A549 (cell line): ENCODE measurements around the gene STOML3.

ENCODE experiments used
- CEBPB ChIP-seq, 2 experiments: fragments of >200 bp in 1 of 2; sonication (Bioruptor Twin) in 1 of 2; formaldehyde crosslinking in 1 of 2; IDR thresholded peaks; 2 replicates each; pipeline ENCODE4 v1.6.1; 2012 to 2016
- EHF ChIP-seq: fragments of 250-450 bp; sonication (Bioruptor Pico); IDR thresholded peaks from 2 replicates; pipeline ENCODE4 v1.5.0; 2020; ENCODE audit warnings: mild to moderate bottlenecking
- EP300 ChIP-seq, 2 experiments: fragments of >200 bp; sonication (Bioruptor Twin); formaldehyde crosslinking; IDR thresholded peaks; 2 replicates in 1 of 2; 3 replicates in 1 of 2; pipeline ENCODE4 v1.6.1; 2016 to 2017
- GATA3 ChIP-seq: IDR thresholded peaks from 2 replicates; pipeline ENCODE4 v1.6.1; 2012; ENCODE audit warnings: borderline replicate concordance
- HDAC2 ChIP-seq: fragments of 200-600 bp; sonication (generic); IDR thresholded peaks from 2 replicates; pipeline ENCODE4 v1.6.1; 2016
- MYC ChIP-seq: IDR thresholded peaks from 2 replicates; pipeline ENCODE4 v1.6.1; 2012; ENCODE audit warnings: mild to moderate bottlenecking, inconsistent platforms, low read length, improper control_type of control experiment, borderline replicate concordance
- POLR2A ChIP-seq: IDR thresholded peaks from 2 replicates; pipeline ENCODE4 v1.6.1; 2012; ENCODE audit warnings: mild to moderate bottlenecking, low read length
- POLR2AphosphoS2 ChIP-seq: conservative IDR thresholded peaks from 2 replicates; pipeline ENCODE4 v1.6.1; 2012; ENCODE audit warnings: low read length, improper control_type of control experiment, inconsistent platforms
- RARB ChIP-seq: fragments of 250-450 bp; sonication (Bioruptor Pico); IDR thresholded peaks from 2 replicates; pipeline ENCODE4 v1.8.0; 2021; ENCODE audit warnings: mild to moderate bottlenecking, moderate library complexity
- SMC3 ChIP-seq: fragments of >200 bp; sonication (Bioruptor Twin); formaldehyde crosslinking; IDR thresholded peaks from 3 replicates; pipeline ENCODE4 v1.6.1; 2018; ENCODE audit warnings: inconsistent platforms
- ZFP36 ChIP-seq: fragments of 450-650 bp; IDR thresholded peaks from 2 replicates; pipeline ENCODE4 v1.6.1; 2014; ENCODE audit warnings: borderline replicate concordance; ENCODE audit not compliant: partially characterized antibody
- TF ChIP-seq, protein P1 (sequence below): fragments of 150-350 bp; IDR thresholded peaks from 2 replicates; pipeline ENCODE4 v1.6.1; 2014; ENCODE audit warnings: low read depth, mild to moderate bottlenecking, low read length
- TF ChIP-seq, protein P2 (sequence below): fragments of >200 bp; sonication (Bioruptor Twin); formaldehyde crosslinking; IDR thresholded peaks from 3 replicates; pipeline ENCODE4 v1.5.1; 2016
- TF ChIP-seq, protein P3 (sequence below): fragments of 200-600 bp; sonication (generic); IDR thresholded peaks from 2 replicates; pipeline ENCODE4 v1.6.1; 2016; ENCODE audit warnings: antibody characterized with exemption, mild to moderate bottlenecking, moderate library complexity

DNA sequence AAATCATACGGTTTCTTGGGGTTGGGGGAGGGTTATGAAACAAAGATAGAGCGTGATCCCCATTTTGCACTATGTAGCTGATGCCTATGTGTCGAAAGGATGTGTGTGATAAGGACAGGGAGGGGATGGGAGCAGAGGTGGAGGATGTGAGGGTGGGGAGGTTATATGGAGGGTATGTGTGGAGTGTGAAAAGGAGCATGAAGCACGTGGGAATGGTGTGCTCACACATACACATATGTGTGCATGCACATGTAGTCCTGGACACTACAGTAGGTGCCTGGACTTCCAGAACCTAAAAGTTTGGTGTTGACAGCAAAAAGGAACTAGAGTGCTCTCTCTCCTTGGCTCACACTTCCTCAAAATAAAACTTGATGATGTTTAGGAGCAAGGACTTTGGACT lies 25.4 kb downstream of the STOML3 start:
- TF ChIP-seq MYC (no peak), EP300 (IDR thresholded peaks at IDR 0.05) (no peak), RARB (CRISPR knock-in tag) (no peak), ZFP36 (no peak), EHF (CRISPR knock-in tag) (no peak), SMC3 (no peak), POLR2AphosphoS2 (no peak), GATA3 (no peak), POLR2A (no peak), CEBPB (IDR thresholded peaks at IDR 0.05) (no peak), HDAC2 (no peak)
- TF ChIP-seq, protein P1, sequence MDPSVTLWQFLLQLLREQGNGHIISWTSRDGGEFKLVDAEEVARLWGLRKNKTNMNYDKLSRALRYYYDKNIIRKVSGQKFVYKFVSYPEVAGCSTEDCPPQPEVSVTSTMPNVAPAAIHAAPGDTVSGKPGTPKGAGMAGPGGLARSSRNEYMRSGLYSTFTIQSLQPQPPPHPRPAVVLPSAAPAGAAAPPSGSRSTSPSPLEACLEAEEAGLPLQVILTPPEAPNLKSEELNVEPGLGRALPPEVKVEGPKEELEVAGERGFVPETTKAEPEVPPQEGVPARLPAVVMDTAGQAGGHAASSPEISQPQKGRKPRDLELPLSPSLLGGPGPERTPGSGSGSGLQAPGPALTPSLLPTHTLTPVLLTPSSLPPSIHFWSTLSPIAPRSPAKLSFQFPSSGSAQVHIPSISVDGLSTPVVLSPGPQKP, result no peak
- TF ChIP-seq, protein P2, sequence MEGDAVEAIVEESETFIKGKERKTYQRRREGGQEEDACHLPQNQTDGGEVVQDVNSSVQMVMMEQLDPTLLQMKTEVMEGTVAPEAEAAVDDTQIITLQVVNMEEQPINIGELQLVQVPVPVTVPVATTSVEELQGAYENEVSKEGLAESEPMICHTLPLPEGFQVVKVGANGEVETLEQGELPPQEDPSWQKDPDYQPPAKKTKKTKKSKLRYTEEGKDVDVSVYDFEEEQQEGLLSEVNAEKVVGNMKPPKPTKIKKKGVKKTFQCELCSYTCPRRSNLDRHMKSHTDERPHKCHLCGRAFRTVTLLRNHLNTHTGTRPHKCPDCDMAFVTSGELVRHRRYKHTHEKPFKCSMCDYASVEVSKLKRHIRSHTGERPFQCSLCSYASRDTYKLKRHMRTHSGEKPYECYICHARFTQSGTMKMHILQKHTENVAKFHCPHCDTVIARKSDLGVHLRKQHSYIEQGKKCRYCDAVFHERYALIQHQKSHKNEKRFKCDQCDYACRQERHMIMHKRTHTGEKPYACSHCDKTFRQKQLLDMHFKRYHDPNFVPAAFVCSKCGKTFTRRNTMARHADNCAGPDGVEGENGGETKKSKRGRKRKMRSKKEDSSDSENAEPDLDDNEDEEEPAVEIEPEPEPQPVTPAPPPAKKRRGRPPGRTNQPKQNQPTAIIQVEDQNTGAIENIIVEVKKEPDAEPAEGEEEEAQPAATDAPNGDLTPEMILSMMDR, result no peak
- TF ChIP-seq, protein P3, sequence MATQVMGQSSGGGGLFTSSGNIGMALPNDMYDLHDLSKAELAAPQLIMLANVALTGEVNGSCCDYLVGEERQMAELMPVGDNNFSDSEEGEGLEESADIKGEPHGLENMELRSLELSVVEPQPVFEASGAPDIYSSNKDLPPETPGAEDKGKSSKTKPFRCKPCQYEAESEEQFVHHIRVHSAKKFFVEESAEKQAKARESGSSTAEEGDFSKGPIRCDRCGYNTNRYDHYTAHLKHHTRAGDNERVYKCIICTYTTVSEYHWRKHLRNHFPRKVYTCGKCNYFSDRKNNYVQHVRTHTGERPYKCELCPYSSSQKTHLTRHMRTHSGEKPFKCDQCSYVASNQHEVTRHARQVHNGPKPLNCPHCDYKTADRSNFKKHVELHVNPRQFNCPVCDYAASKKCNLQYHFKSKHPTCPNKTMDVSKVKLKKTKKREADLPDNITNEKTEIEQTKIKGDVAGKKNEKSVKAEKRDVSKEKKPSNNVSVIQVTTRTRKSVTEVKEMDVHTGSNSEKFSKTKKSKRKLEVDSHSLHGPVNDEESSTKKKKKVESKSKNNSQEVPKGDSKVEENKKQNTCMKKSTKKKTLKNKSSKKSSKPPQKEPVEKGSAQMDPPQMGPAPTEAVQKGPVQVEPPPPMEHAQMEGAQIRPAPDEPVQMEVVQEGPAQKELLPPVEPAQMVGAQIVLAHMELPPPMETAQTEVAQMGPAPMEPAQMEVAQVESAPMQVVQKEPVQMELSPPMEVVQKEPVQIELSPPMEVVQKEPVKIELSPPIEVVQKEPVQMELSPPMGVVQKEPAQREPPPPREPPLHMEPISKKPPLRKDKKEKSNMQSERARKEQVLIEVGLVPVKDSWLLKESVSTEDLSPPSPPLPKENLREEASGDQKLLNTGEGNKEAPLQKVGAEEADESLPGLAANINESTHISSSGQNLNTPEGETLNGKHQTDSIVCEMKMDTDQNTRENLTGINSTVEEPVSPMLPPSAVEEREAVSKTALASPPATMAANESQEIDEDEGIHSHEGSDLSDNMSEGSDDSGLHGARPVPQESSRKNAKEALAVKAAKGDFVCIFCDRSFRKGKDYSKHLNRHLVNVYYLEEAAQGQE, result no peak
